ENCODE results near the gene CA5B. TPM values are rescaled to one million over a fixed set of nuclear protein-coding genes. Genes with fewer than 3 reads are reported as not detected.
"Not testable (repeated sequence)": the region's sequence is repeated elsewhere in the genome, so short reads cannot be mapped to it uniquely, and the experiment has no call there.

The CA5B gene
- total RNA-seq, 4 donors from 2014 or later: 7.4 to 21.7 (median 19.1) TPM

DNA sequence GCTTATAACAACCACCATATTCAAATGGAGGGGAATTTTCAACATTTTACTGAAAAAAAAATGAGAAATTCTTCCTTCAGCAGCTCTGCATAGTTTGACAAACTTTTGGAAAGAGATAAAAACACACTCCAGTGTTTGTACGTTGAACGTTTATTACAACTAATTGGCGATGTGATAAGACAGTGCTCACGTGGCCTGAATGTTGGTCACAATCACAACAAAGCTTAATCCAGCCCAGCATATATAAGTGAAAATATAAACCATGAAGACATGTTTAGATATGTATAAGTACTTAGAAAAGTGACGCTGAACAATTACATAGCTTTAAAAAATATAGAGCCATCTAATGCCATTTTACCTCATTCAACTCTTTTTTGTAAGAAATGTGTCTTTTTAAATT lies 87.9 kb downstream of the CA5B start:
- TF ChIP-seq CTCF (IDR thresholded peaks at IDR 0.05): no peak
- no peak for TF ChIP-seq POLR2A (IDR thresholded peaks at IDR 0.05)
- H3K9me3 ChIP-seq: no peaks in the 10 kb centered on the region
- H3K4me3 ChIP-seq: no peak overlapping the region
- no peak overlapping the region for H3K27ac ChIP-seq
- no peak for DNase-seq
- H3K4me1 ChIP-seq: no peaks in the 10 kb centered on the region
- no peaks in the 10 kb centered on the region for H3K36me3 ChIP-seq
- no peaks in the 10 kb centered on the region for H3K27me3 ChIP-seq

DNA sequence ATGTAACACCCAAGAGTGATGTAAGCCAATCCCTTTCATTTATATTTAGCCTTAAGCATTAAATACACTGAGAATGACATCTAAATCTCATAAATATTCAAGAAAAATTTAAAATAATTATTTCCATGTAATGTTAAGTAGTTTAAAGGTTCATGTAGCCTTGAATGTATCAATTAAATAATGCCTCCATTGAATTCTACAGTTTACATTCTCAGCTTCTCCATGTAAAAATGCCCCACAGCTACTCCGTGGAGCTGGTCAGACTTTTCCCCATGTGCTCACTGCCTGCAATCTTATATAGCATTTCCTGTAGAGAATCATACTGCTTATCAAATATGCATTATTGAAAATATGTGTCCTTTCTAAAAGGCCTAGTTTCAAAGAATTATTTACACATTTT lies 91.1 kb downstream of the CA5B start:
- no peak for TF ChIP-seq POLR2A (IDR thresholded peaks at IDR 0.05)
- no peak for TF ChIP-seq CTCF (IDR thresholded peaks at IDR 0.05)
- Histone ChIP-seq H3K4me3 (no peak overlapping the region), H3K27ac (no peak overlapping the region), H3K9me3 (no peaks in the 10 kb centered on the region), H3K27me3 (no peaks in the 10 kb centered on the region), H3K36me3 (no peaks in the 10 kb centered on the region), H3K4me1 (no peaks in the 10 kb centered on the region)
- no peak for DNase-seq

DNA sequence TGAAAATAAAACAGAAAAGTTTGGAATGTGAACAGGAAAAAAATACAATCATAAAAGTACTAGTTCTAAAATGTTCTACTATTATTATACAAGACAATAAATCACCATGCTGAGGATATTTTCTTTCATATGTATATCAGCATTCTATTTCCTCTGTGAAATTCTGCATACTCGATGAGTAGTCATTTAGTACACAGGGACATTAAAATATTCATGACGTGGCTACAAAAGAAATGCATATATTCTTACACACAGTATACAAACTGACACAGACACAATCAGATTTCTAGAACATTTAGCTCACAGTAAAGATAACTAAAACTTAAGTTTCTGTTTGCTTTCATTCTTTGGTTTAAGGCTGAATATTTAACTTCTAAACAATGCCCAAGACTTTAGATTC lies 93.3 kb downstream of the CA5B start:
- H3K36me3 ChIP-seq, DNase-seq, H3K27ac ChIP-seq, H3K27me3 ChIP-seq, H3K9me3 ChIP-seq, H3K4me3 ChIP-seq, H3K4me1 ChIP-seq: not testable (repeated sequence)

- no peak overlapping the region for H3K4me3 ChIP-seq
- no peaks in the 10 kb centered on the region for H3K36me3 ChIP-seq
- H3K27me3 ChIP-seq: no peaks in the 10 kb centered on the region
- DNase-seq: no peak
- H3K9me3 ChIP-seq: no peaks in the 10 kb centered on the region
- H3K27ac ChIP-seq: no peak overlapping the region
- no peak for TF ChIP-seq CTCF (IDR thresholded peaks at IDR 0.05)
- TF ChIP-seq POLR2A (IDR thresholded peaks at IDR 0.05): no peak
- no peaks in the 10 kb centered on the region for H3K4me1 ChIP-seq
Measured at GRCh38 chrX:15834053-15834452, 96.0 kb downstream of the CA5B start.

GRCh38 chrX:15834827-15835595 lies 96.9 kb downstream of the CA5B start:
- H3K27me3 ChIP-seq: no peaks in the 10 kb centered on the region
- H3K4me1 ChIP-seq: no peaks in the 10 kb centered on the region
- no peaks in the 10 kb centered on the region for H3K36me3 ChIP-seq
- TF ChIP-seq CTCF (IDR thresholded peaks at IDR 0.05) (no peak), POLR2A (IDR thresholded peaks at IDR 0.05) (no peak)
- DNase-seq: no peak
- no peaks in the 10 kb centered on the region for H3K9me3 ChIP-seq
- H3K27ac ChIP-seq: peak overlapping the region in 1 of 4 donors; percentile 12
- H3K4me3 ChIP-seq: no peak overlapping the region

Small RNA genes lying within 50 kb of the gene (small RNA-seq; reads per million reads assigned to genes)
- gene RF00409: 0 reads per million in 2 donors

Other genes starting within 250 kb of the CA5B start
- gene PIR, start 244.9 kb upstream of the CA5B start, total RNA-seq: 10 to 100 TPM in 2 of 4 donors, 1 to 10 TPM in 2; 5.7 to 23.1 (median 15.8) TPM
- 1 to 10 TPM; 2.5 to 5.8 (median 4.0) TPM for gene BMX, start 237.5 kb upstream of the CA5B start, total RNA-seq
- gene ACE2, start 137.3 kb upstream of the CA5B start, total RNA-seq: 100 to 1,000 TPM in 3 of 4 donors, 1 to 10 TPM in 1; 2.5 to 457 (median 180) TPM
- gene CLTRN, start 73.5 kb upstream of the CA5B start, total RNA-seq: not detected
- 10 to 100 TPM in 1 of 4 donors, 1 to 10 TPM in 3; 3.2 to 16.5 (median 5.8) TPM for gene ZRSR2, start 52.2 kb downstream of the CA5B start, total RNA-seq
- gene AP1S2, start 116.5 kb downstream of the CA5B start, total RNA-seq: 10 to 100 TPM in 2 of 4 donors, 1 to 10 TPM in 2; 6.5 to 19.8 (median 10.7) TPM